Lung (tissue), 12 donors: ENCODE measurements around the gene WASF2. TPM values are rescaled to one million over a fixed set of nuclear protein-coding genes. Genes with fewer than 3 reads are reported as not detected.

Experiments
- ATAC-seq: fragments of 200-7000 bp; cut with Tn5 transposase; one replicate; pipeline ENCODE4 v1.9.1; 2020; ENCODE audit warnings: moderate number of reproducible peaks; ENCODE audit not compliant: insufficient read depth, low FRiP score
- DNase-seq, 3 donors: peaks; one replicate each; pipeline ENCODE4 v3.0.0-alpha.2; 2013 to 2017
- H3K27ac ChIP-seq, 2 donors: one replicate each; pipeline ENCODE4 v1.5.1; 2013; ENCODE audit warnings: mild to moderate bottlenecking in 2 of 2, moderate library complexity in 2 of 2, control low read depth in 1 of 2, inconsistent platforms in 1 of 2, low read depth in 1 of 2, low read length in 1 of 2
- H3K27me3 ChIP-seq, 3 donors: one replicate each; pipeline ENCODE4 v1.5.1; 2013; ENCODE audit warnings: low read length in 2 of 3; ENCODE audit not compliant: control insufficient read depth in 3 of 3, insufficient read depth in 3 of 3
- H3K36me3 ChIP-seq, 4 donors: one replicate each; pipeline ENCODE4 v1.5.1; 2013; ENCODE audit warnings: low read length in 4 of 4, mild to moderate bottlenecking in 1 of 4, moderate library complexity in 1 of 4; ENCODE audit not compliant: control insufficient read depth in 4 of 4, insufficient read depth in 4 of 4
- H3K4me1 ChIP-seq, 5 donors: one replicate each; pipeline ENCODE4 v1.5.1; 2013; ENCODE audit warnings: low read length in 5 of 5, mild to moderate bottlenecking in 2 of 5, moderate library complexity in 1 of 5; ENCODE audit not compliant: control insufficient read depth in 5 of 5, insufficient read depth in 5 of 5
- H3K4me3 ChIP-seq: one replicate; pipeline ENCODE4 v1.5.1; 2013; ENCODE audit warnings: mild to moderate bottlenecking, control low read depth, moderate library complexity
- H3K9ac ChIP-seq, 2 donors: one replicate each; pipeline ENCODE4 v1.5.1; 2013; ENCODE audit warnings: low read length in 2 of 2, control low read depth in 1 of 2; ENCODE audit not compliant: insufficient read depth in 1 of 2
- H3K9me3 ChIP-seq, 4 donors: one replicate each; pipeline ENCODE4 v1.5.1; 2013; ENCODE audit warnings: low read length in 3 of 4, mild to moderate bottlenecking in 1 of 4, moderate library complexity in 1 of 4; ENCODE audit not compliant: control insufficient read depth in 4 of 4, insufficient read depth in 3 of 4
- CTCF ChIP-seq: IDR thresholded peaks from 2 replicates; pipeline ENCODE4 v1.5.1; 2012; ENCODE audit warnings: mild to moderate bottlenecking; ENCODE audit errors: control extremely low read depth, extremely low read depth
- WGBS, 2 donors: extraction: QIAGEN DNeasy Blood & Tissue Kit; methylation state at CpG; one replicate each; pipeline ENCODE4 v1.1.7; 2013; 5-methylcytosine and 5-hydroxymethylcytosine counted together
- polyA plus RNA-seq, 2 donors: library from polyadenylated mRNA; stranded (reverse); fragments of 200-250 nt; gene quantifications; one replicate each; pipeline ENCODE4 v1.2.1, GENCODE V29; 2013
- total RNA-seq, 2 donors: library from RNA; depleted of rRNA in 1 of 2; stranded (reverse); fragments of >200 nt in 1 of 2; gene quantifications; one replicate each; pipeline ENCODE4 v1.2.1, GENCODE V29; 2014 to 2021
- donor health status: control.
- donor health status: control.
- donor health status: Bipolar disorder and iron deficiency.
- donor health status: healthy.
- donor health status: DM: yes; HTN: yes; CAD: no.

Gene WASF2
- total and polyA plus RNA-seq, 4 donors, result 27.3 to 136 (median 49.5) TPM

GRCh38 chr1:27398405-27399149 is 91.4 kb downstream of the WASF2 start:
- no peak overlapping the region for H3K4me3 ChIP-seq
- no peaks in the 10 kb centered on the region for H3K27me3 ChIP-seq
- no peak overlapping the region for H3K27ac ChIP-seq
- H3K9me3 ChIP-seq, result peaks cover 0 to 2% (median 0%) of the 10 kb centered on the region in 4 donors
- ATAC-seq (no peak), DNase-seq (no peak)
- WGBS, 2 donors, result 78 to 84% methylated on average over 4 of the region's 4 CpGs
- H3K36me3 ChIP-seq, result no peaks in the 10 kb centered on the region
- H3K4me1 ChIP-seq, result peaks cover 0 to 40% (median 23%) of the 10 kb centered on the region in 5 donors
- TF ChIP-seq CTCF, result no peak
- no peak overlapping the region for H3K9ac ChIP-seq

- H3K9me3 ChIP-seq, result peaks cover 0 to 2% (median 0%) of the 10 kb centered on the region in 4 donors
- H3K4me3 ChIP-seq, result no peak overlapping the region
- H3K4me1 ChIP-seq, result peaks cover 0 to 34% (median 18%) of the 10 kb centered on the region in 5 donors
- no peaks in the 10 kb centered on the region for H3K36me3 ChIP-seq
- H3K27me3 ChIP-seq, result no peaks in the 10 kb centered on the region
- DNase-seq (no peak), ATAC-seq (no peak)
- H3K27ac ChIP-seq, result no peak overlapping the region
- H3K9ac ChIP-seq, result no peak overlapping the region
- WGBS, 2 donors, result 71 to 75% methylated on average over 7 of the region's 7 CpGs
- no peak for TF ChIP-seq CTCF
Observed at GRCh38 chr1:27397749-27398148, 92.2 kb downstream of the WASF2 start.

DNA sequence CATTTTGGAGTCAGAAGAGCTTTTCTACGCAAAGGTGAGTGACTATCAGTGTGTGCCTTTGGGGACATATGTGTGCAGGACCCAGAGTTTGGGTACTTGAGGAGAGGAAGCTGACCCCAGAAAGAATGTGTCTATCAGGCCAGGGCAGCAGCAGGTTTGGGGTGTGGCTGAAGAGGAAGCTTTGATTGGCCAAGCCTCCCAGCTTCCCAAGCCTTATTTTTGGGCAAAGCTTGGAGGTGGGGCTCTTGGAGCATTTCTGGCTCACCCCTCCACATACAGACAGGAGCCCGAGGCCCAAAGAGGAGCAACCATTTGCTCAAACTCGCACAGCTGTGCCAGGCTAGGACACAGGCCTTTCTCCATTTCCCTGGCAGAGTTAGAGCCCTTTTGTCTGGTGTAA is 92.9 kb downstream of the WASF2 start:
- TF ChIP-seq CTCF, result no peak
- ATAC-seq (no peak), DNase-seq (no peak)
- Histone ChIP-seq H3K4me3 (no peak overlapping the region), H3K9ac (no peak overlapping the region), H3K4me1 (peaks cover 0 to 30% (median 19%) of the 10 kb centered on the region in 5 donors), H3K36me3 (no peaks in the 10 kb centered on the region), H3K9me3 (peaks cover 0 to 2% (median 0%) of the 10 kb centered on the region in 4 donors), H3K27ac (no peak overlapping the region), H3K27me3 (no peaks in the 10 kb centered on the region)
- 69 to 84% methylated on average over 3 of the region's 3 CpGs for WGBS, 2 donors
